Measurements from ENCODE around the gene IFRD2. TPM values are rescaled to one million over a fixed set of nuclear protein-coding genes. Genes with fewer than 3 reads are reported as not detected.

Gene IFRD2
- total and polyA plus RNA-seq, 2 of the 13 experiments (the other 11 are each of a cell fraction or from before 2014, with no cell fraction given), result 32.8 to 96.1 TPM

DNA sequence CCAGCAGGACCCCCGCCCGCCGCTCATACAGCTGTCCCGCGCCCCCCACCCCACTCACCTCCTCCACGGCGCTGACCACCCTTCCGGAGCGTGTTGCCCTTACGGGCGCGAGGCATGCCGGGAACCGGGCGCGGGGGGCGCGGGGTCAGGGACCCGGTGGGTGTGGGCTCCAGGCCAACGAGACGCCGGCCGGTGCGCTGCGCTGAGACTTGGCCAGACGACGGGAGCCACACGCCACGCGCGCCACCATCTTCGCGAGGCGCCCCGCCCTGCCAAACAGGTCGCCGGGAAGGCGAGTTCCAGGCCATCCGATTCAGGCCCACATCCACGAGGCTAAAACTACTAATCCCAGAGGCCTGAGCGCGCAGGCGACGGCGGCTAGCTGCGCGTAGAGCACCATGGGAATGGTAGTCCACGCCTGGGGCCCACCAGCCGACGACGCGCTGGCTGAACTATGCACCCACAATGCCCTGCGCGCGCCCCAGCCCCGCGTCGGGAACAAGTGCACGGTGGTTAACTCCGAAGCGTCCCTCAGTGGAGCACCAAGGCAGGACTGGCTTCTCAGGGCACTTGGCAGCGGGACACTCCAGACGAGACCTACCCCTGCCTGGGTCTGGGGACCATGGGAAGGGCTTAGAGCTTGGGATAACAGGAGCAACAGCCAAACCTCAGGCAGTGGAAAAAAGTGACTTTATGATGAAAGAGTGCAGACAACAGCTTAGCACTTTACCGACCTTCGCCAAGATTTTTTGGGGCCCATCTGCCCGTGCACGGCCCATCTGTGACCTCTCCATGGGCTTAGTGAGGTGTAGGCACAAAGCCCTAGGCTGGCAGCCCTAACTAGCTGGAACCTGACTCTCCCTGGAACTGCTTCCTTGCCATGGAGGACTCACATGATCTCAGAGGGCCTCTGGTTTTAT, at the start of gene IFRD2 (continued):
- TF ChIP-seq SOX13 (IDR thresholded peaks at IDR 0.05), result no peak
- TF ChIP-seq SOX13 (CRISPR knock-in tag; conservative IDR thresholded peaks at IDR 0.05 in 1 of 2, IDR thresholded peaks at IDR 0.05 in 1 of 2), result peak in 1 of 2 experiments; percentile 22; a peak in 2 of 4 replicates
- no peak for TF ChIP-seq GFI1 (CRISPR knock-in tag; IDR thresholded peaks at IDR 0.05; ENCODE audit: borderline replicate concordance)
- TF ChIP-seq AKAP8 (CRISPR knock-in tag; IDR thresholded peaks at IDR 0.05), result peak; percentile 78; the same call in 1 of the 2 replicates
- TF ChIP-seq ZNF552 (CRISPR knock-in tag; IDR thresholded peaks at IDR 0.05; ENCODE audit: borderline replicate concordance), result peak; percentile 66; the same call in 1 of the 2 replicates
- 0 out of 2 replicates have a peak, but pooled peaks have one; percentile 38 for TF ChIP-seq ZNF678 (CRISPR knock-in tag; IDR thresholded peaks at IDR 0.05)
- TF ChIP-seq, protein P1, sequence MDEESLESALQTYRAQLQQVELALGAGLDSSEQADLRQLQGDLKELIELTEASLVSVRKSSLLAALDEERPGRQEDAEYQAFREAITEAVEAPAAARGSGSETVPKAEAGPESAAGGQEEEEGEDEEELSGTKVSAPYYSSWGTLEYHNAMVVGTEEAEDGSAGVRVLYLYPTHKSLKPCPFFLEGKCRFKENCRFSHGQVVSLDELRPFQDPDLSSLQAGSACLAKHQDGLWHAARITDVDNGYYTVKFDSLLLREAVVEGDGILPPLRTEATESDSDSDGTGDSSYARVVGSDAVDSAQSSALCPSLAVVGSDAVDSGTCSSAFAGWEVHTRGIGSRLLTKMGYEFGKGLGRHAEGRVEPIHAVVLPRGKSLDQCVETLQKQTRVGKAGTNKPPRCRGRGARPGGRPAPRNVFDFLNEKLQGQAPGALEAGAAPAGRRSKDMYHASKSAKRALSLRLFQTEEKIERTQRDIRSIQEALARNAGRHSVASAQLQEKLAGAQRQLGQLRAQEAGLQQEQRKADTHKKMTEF (CRISPR knock-in tag; IDR thresholded peaks at IDR 0.05), result peak; percentile 86
- peak; percentile 97 for TF ChIP-seq ZNF143 (CRISPR knock-in tag; IDR thresholded peaks at IDR 0.05)
- TF ChIP-seq GLI4 (CRISPR knock-in tag; IDR thresholded peaks at IDR 0.05; ENCODE audit: borderline replicate concordance), result no peak
- no peak for TF ChIP-seq ZNF569 (CRISPR knock-in tag; IDR thresholded peaks at IDR 0.05; ENCODE audit: borderline replicate concordance)
- 0 out of 2 replicates have a peak, but pooled peaks have one; percentile 65 for TF ChIP-seq PCBP1 (IDR thresholded peaks at IDR 0.05; ENCODE audit: borderline replicate concordance, low read depth, low read length)
- no peak for TF ChIP-seq SIX1 (CRISPR knock-in tag; IDR thresholded peaks at IDR 0.05; ENCODE audit: borderline replicate concordance)
- TF ChIP-seq NCOR1 (IDR thresholded peaks at IDR 0.05; ENCODE audit: borderline replicate concordance, low read length), result peak; percentile 51; the same call in 1 of the 2 replicates
- TF ChIP-seq ZNF30 (CRISPR knock-in tag; IDR thresholded peaks at IDR 0.05), result no peak
- TF ChIP-seq, protein P2, sequence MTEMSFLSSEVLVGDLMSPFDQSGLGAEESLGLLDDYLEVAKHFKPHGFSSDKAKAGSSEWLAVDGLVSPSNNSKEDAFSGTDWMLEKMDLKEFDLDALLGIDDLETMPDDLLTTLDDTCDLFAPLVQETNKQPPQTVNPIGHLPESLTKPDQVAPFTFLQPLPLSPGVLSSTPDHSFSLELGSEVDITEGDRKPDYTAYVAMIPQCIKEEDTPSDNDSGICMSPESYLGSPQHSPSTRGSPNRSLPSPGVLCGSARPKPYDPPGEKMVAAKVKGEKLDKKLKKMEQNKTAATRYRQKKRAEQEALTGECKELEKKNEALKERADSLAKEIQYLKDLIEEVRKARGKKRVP (CRISPR knock-in tag; IDR thresholded peaks at IDR 0.05), result 0 out of 4 replicates have a peak, but pooled peaks of 1 of the 2 experiments have one; percentile 26
- TF ChIP-seq RBM22 (optimal IDR thresholded peaks at IDR 0.05; ENCODE audit: low read length), result no peak
- TF ChIP-seq ARID2 (CRISPR knock-in tag; IDR thresholded peaks at IDR 0.05; ENCODE audit: borderline replicate concordance), result no peak
- TF ChIP-seq HNRNPH1 (optimal IDR thresholded peaks at IDR 0.05; ENCODE audit: low read depth, low read length), result no peak
- TF ChIP-seq, protein P3, sequence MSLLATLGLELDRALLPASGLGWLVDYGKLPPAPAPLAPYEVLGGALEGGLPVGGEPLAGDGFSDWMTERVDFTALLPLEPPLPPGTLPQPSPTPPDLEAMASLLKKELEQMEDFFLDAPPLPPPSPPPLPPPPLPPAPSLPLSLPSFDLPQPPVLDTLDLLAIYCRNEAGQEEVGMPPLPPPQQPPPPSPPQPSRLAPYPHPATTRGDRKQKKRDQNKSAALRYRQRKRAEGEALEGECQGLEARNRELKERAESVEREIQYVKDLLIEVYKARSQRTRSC (CRISPR knock-in tag; IDR thresholded peaks at IDR 0.05; ENCODE audit: low read depth), result no peak
- TF ChIP-seq, protein P4, sequence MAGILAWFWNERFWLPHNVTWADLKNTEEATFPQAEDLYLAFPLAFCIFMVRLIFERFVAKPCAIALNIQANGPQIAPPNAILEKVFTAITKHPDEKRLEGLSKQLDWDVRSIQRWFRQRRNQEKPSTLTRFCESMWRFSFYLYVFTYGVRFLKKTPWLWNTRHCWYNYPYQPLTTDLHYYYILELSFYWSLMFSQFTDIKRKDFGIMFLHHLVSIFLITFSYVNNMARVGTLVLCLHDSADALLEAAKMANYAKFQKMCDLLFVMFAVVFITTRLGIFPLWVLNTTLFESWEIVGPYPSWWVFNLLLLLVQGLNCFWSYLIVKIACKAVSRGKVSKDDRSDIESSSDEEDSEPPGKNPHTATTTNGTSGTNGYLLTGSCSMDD (CRISPR knock-in tag; IDR thresholded peaks at IDR 0.05), result no peak
- peak; percentile 63; the same call in 1 of the 2 replicates for TF ChIP-seq ZNF547 (CRISPR knock-in tag; IDR thresholded peaks at IDR 0.05)
- TF ChIP-seq SMARCC2 (IDR thresholded peaks at IDR 0.05), result no peak

Data from HepG2 (cell line).